H1 (cell line): ENCODE data around the gene DYRK1B. TPM values are rescaled to one million over a fixed set of nuclear protein-coding genes. Genes with fewer than 3 reads are reported as not detected.

Source experiments
- CTCF ChIA-PET: fragments of 300-600 bp; sonication (Branson Sonifier 250); formaldehyde crosslinking; loops from one replicate; lab custom pipeline; 2021; ENCODE audit not compliant: partially characterized antibody; lab: Charles Lee
- POLR2A ChIA-PET: fragments of 300-600 bp; sonication (Branson Sonifier 250); formaldehyde crosslinking; loops from one replicate; lab custom pipeline; 2021; ENCODE audit warnings: inconsistent platforms; ENCODE audit not compliant: partially characterized antibody; lab: Charles Lee
- DNase-seq, 2 experiments: peaks; one replicate each; pipeline versions ENCODE4 v3.0.0 to v3.0.0-alpha.2; 2010 to 2022; ENCODE audit warnings: low spot score in 2 of 2, low read depth in 1 of 2, mixed read lengths in 1 of 2
- FAIRE-seq: peaks from 2 replicates; lab custom pipeline; 2011; peaks lifted over from hg19 to GRCh38; lab: Jason Lieb, UNC
- H2AFZ ChIP-seq: 2 replicates; pipeline ENCODE4 v1.8.1; 2012; ENCODE audit warnings: low read length, inconsistent platforms
- H2AK5ac ChIP-seq: 2 replicates; pipeline ENCODE4 v1.6.1; 2013; ENCODE audit warnings: low read depth, low read length
- H2BK120ac ChIP-seq: replicated peaks from 2 replicates; pipeline ENCODE3; 2013; ENCODE audit warnings: low read depth, low read length, inconsistent platforms
- H2BK12ac ChIP-seq: 2 replicates; pipeline ENCODE4 v1.6.1; 2013; ENCODE audit warnings: low read depth, low read length
- H2BK15ac ChIP-seq: 2 replicates; pipeline ENCODE4 v1.6.1; 2013; ENCODE audit warnings: low read length
- H2BK20ac ChIP-seq: 2 replicates; pipeline ENCODE4 v1.6.1; 2013; ENCODE audit warnings: low read length
- H2BK5ac ChIP-seq: 2 replicates; pipeline ENCODE4 v1.6.1; 2013; ENCODE audit warnings: low read depth, low read length
- H3K14ac ChIP-seq: 2 replicates; pipeline ENCODE4 v1.6.1; 2013; ENCODE audit warnings: inconsistent platforms; ENCODE audit not compliant: insufficient read length
- H3K18ac ChIP-seq: 2 replicates; pipeline ENCODE4 v1.6.1; 2013; ENCODE audit warnings: low read length; ENCODE audit errors: extremely low read depth
- H3K23ac ChIP-seq: 2 replicates; pipeline ENCODE4 v1.6.1; 2013; ENCODE audit warnings: inconsistent platforms; ENCODE audit not compliant: insufficient read length
- H3K23me2 ChIP-seq: 2 replicates; pipeline ENCODE4 v1.6.1; 2013; ENCODE audit warnings: low read depth, low read length
- H3K27ac ChIP-seq: 2 replicates; pipeline ENCODE4 v1.6.1; 2011; ENCODE audit warnings: low read depth, low read length, inconsistent platforms
- H3K27me3 ChIP-seq, 4 experiments: replicated peaks in 1 of 4; 1 replicate in 1 of 4; 2 replicates in 3 of 4; pipeline versions ENCODE4 v1.6.1 to v1.8.1; 2011 to 2013; ENCODE audit warnings: low read length in 3 of 4, mild to moderate bottlenecking in 3 of 4, inconsistent platforms in 2 of 4, mixed read lengths in 2 of 4, moderate library complexity in 1 of 4; ENCODE audit not compliant: control insufficient read depth in 3 of 4, insufficient read depth in 3 of 4; ENCODE audit errors: extremely low read depth in 1 of 4
- H3K36me3 ChIP-seq, 4 experiments: 2 replicates each; pipeline versions ENCODE4 v1.6.1 to v1.8.1; 2011 to 2013; ENCODE audit warnings: mild to moderate bottlenecking in 4 of 4, low read length in 3 of 4, moderate library complexity in 2 of 4, control low read depth in 1 of 4, inconsistent platforms in 1 of 4; ENCODE audit not compliant: insufficient read depth in 4 of 4, control insufficient read depth in 2 of 4
- H3K4ac ChIP-seq: replicated peaks from 2 replicates; pipeline ENCODE3; 2013; ENCODE audit warnings: low read length, low read depth, mixed read lengths, inconsistent platforms; ENCODE audit not compliant: insufficient read length
- H3K4me1 ChIP-seq, 4 experiments: replicated peaks in 1 of 4; 1 replicate in 1 of 4; 2 replicates in 3 of 4; pipeline versions ENCODE4 v1.6.1 to v1.8.1; 2011 to 2013; ENCODE audit warnings: low read length in 3 of 4, inconsistent platforms in 2 of 4, mixed read lengths in 1 of 4; ENCODE audit not compliant: insufficient read depth in 4 of 4, control insufficient read depth in 3 of 4
- H3K4me2 ChIP-seq, 2 experiments: 2 replicates each; pipeline versions ENCODE4 v1.6.1 to v1.8.1; 2011 to 2013; ENCODE audit warnings: low read depth in 2 of 2, low read length in 2 of 2, control low read depth in 1 of 2, inconsistent platforms in 1 of 2, mild to moderate bottlenecking in 1 of 2; ENCODE audit not compliant: insufficient read depth in 1 of 2
- H3K4me3 ChIP-seq, 4 experiments: fragments of 200-600, 300-600 bp in 1 of 4; sonication (generic), shearing (Covaris generic), sonication (Bioruptor Twin) in 1 of 4; 2 replicates each; pipeline versions ENCODE4 v1.5.1 to v1.8.1; 2011 to 2016; ENCODE audit warnings: low read length in 4 of 4, low read depth in 3 of 4, control low read depth in 2 of 4, inconsistent platforms in 2 of 4, mild to moderate bottlenecking in 2 of 4, mixed read lengths in 1 of 4, moderate library complexity in 1 of 4; ENCODE audit not compliant: insufficient read depth in 2 of 4; ENCODE audit errors: extremely low read depth in 1 of 4
- H3K56ac ChIP-seq: replicated peaks from 2 replicates; pipeline ENCODE3; 2013; ENCODE audit warnings: low read depth, mild to moderate bottlenecking, mixed read lengths, low read length, inconsistent platforms; ENCODE audit not compliant: insufficient read length
- H3K79me1 ChIP-seq: 2 replicates; pipeline ENCODE4 v1.6.1; 2013; ENCODE audit warnings: low read depth, low read length, control low read depth
- H3K79me2 ChIP-seq, 2 experiments: 2 replicates each; pipeline versions ENCODE4 v1.6.1 to v1.8.1; 2012 to 2013; ENCODE audit warnings: low read length in 2 of 2, mild to moderate bottlenecking in 2 of 2, inconsistent platforms in 1 of 2; ENCODE audit not compliant: insufficient read depth in 2 of 2, control insufficient read depth in 1 of 2
- H3K9ac ChIP-seq, 4 experiments: replicated peaks in 1 of 4; 1 replicate in 1 of 4; 2 replicates in 3 of 4; pipeline versions ENCODE4 v1.6.1 to v1.8.1; 2011 to 2013; ENCODE audit warnings: low read depth in 3 of 4, low read length in 3 of 4, control low read depth in 2 of 4, mild to moderate bottlenecking in 2 of 4, moderate library complexity in 2 of 4, inconsistent platforms in 1 of 4; ENCODE audit errors: extremely low read depth in 1 of 4
- H3K9me3 ChIP-seq, 2 experiments: 2 replicates each; pipeline versions ENCODE4 v1.6.1 to v1.8.1; 2012 to 2013; ENCODE audit warnings: mild to moderate bottlenecking in 2 of 2, moderate library complexity in 2 of 2, control low read depth in 1 of 2, inconsistent platforms in 1 of 2, low read depth in 1 of 2, low read length in 1 of 2, mixed read lengths in 1 of 2; ENCODE audit not compliant: insufficient read depth in 2 of 2
- H4K20me1 ChIP-seq, 2 experiments: replicated peaks in 1 of 2; 2 replicates each; pipeline versions ENCODE3 to v1.8.1; 2011 to 2013; ENCODE audit warnings: inconsistent platforms in 2 of 2, low read length in 2 of 2, mild to moderate bottlenecking in 1 of 2; ENCODE audit not compliant: insufficient read depth in 2 of 2, control insufficient read depth in 1 of 2
- H4K5ac ChIP-seq: 2 replicates; pipeline ENCODE4 v1.6.1; 2013; ENCODE audit warnings: low read length, low read depth, mixed read lengths, inconsistent platforms; ENCODE audit not compliant: insufficient read length
- H4K8ac ChIP-seq: 2 replicates; pipeline ENCODE4 v1.8.0; 2013; ENCODE audit warnings: mild to moderate bottlenecking, moderate library complexity, low read length, inconsistent platforms; ENCODE audit not compliant: insufficient read depth; ENCODE audit errors: extremely low read depth
- H4K91ac ChIP-seq: replicated peaks from 2 replicates; pipeline ENCODE3; 2013; ENCODE audit warnings: low read length, mixed read lengths, inconsistent platforms; ENCODE audit not compliant: insufficient read length
- BCL11A ChIP-seq, 2 experiments: IDR thresholded peaks; one replicate each; pipeline ENCODE4 v1.6.1; 2011; ENCODE audit warnings: low read depth in 2 of 2, low read length in 2 of 2, mild to moderate bottlenecking in 2 of 2
- BRCA1 ChIP-seq: IDR thresholded peaks from 2 replicates; pipeline ENCODE4 v1.6.1; 2012; ENCODE audit warnings: low read depth, low read length, improper control_type of control experiment
- CBX5 ChIP-seq: fragments of 300-800, 300-1000 bp; sonication (generic); IDR thresholded peaks from 2 replicates; pipeline ENCODE4 v1.7.1; 2016; ENCODE audit warnings: antibody characterized with exemption, low read length, low read depth
- CEBPB ChIP-seq: IDR thresholded peaks from 2 replicates; pipeline ENCODE4 v1.6.1; 2012; ENCODE audit warnings: low read depth, low read length
- CHD1 ChIP-seq: IDR thresholded peaks from 2 replicates; pipeline ENCODE4 v1.6.1; 2012; ENCODE audit warnings: low read depth, low read length, improper control_type of control experiment
- EZH2 ChIP-seq: fragments of 200-600 bp; sonication (generic); IDR thresholded peaks from 2 replicates; pipeline ENCODE4 v1.7.1; 2012; ENCODE audit warnings: low read depth, mild to moderate bottlenecking, moderate library complexity, low read length, inconsistent platforms; ENCODE audit not compliant: severe bottlenecking
- MAX ChIP-seq: IDR thresholded peaks from 2 replicates; pipeline ENCODE4 v1.6.1; 2012; ENCODE audit warnings: inconsistent platforms
- PHF8 ChIP-seq: fragments of 200-600 bp; sonication (generic); conservative IDR thresholded peaks from 2 replicates; pipeline ENCODE4 v1.7.1; 2012; ENCODE audit warnings: low read depth, mild to moderate bottlenecking, inconsistent platforms, low read length, moderate library complexity
- POLR2AphosphoS5 ChIP-seq: IDR thresholded peaks from 2 replicates; pipeline ENCODE4 v1.6.1; 2011; ENCODE audit warnings: low read depth, low read length
- POU5F1 ChIP-seq: IDR thresholded peaks from 2 replicates; pipeline ENCODE4 v1.6.1; 2011; ENCODE audit warnings: low read depth, mild to moderate bottlenecking, low read length, moderate library complexity
- SRF ChIP-seq: IDR thresholded peaks from 2 replicates; pipeline ENCODE4 v1.6.1; 2011; ENCODE audit warnings: mild to moderate bottlenecking, low read depth, low read length, moderate library complexity
- TAF1 ChIP-seq: IDR thresholded peaks from 2 replicates; pipeline ENCODE4 v1.6.1; 2011; ENCODE audit warnings: mild to moderate bottlenecking, low read depth, low read length
- TCF12 ChIP-seq: IDR thresholded peaks from 2 replicates; pipeline ENCODE4 v1.6.1; 2011; ENCODE audit warnings: low read depth, mild to moderate bottlenecking, low read length
- TEAD4 ChIP-seq: IDR thresholded peaks from 2 replicates; pipeline ENCODE4 v1.6.1; 2012; ENCODE audit warnings: low read depth, low read length, inconsistent platforms, mixed read lengths
- ZNF274 ChIP-seq: IDR thresholded peaks from 2 replicates; pipeline ENCODE4 v1.7.0; 2012; ENCODE audit warnings: low read length, borderline replicate concordance; ENCODE audit errors: extremely low read depth
- WGBS, 2 experiments: shearing (Covaris generic) in 1 of 2; methylation state at CpG; one replicate each; pipeline versions ENCODE4 v1.1.6 to v1.1.7; 2013 to 2015; ENCODE audit warnings: low lambda C conversion rate in 2 of 2, mixed read lengths in 2 of 2, inconsistent platforms in 1 of 2, low coverage in 1 of 2, missing lambda C conversion rate in 1 of 2; ENCODE audit not compliant: insufficient replicate concordance in 2 of 2, insufficient coverage in 1 of 2, insufficient read length in 1 of 2; ENCODE audit errors: extremely low coverage in 1 of 2, missing lambda C conversion rate in 1 of 2; 5-methylcytosine and 5-hydroxymethylcytosine counted together
- polyA plus RNA-seq, 7 experiments: library from polyadenylated mRNA; depleted of rRNA in 3 of 7; stranded (reverse) in 5 of 7; unstranded in 2 of 7; fragments of >200 nt in 5 of 7; fragments of 200-250 nt in 2 of 7; gene quantifications; 1 replicate in 5 of 7; 2 replicates in 1 of 7; 4 replicates in 1 of 7; pipeline versions ENCODE4 v1.2.1 to v1.2.3, GENCODE V29; 2011 to 2013; ENCODE audit warnings: missing spikeins in 2 of 7, mixed read lengths in 2 of 7
- total RNA-seq: library from RNA; stranded (reverse); fragmentation: NEBNext Ultra II Directional; extraction: Animal tissue kit (Norgen Biotek cat#: 25700); gene quantifications from 2 replicates; pipeline ENCODE4 v1.2.1, GENCODE V29; 2021

Gene DYRK1B
- total and polyA plus RNA-seq, 2 of the 8 experiments (the other 6 are each of a cell fraction or from before 2014, with no cell fraction given), result 6.9 to 14.8 TPM

- H2AFZ ChIP-seq, result no peak overlapping the region
- no peak overlapping the region for H4K5ac ChIP-seq
- H3K79me2 ChIP-seq, result no peaks in the 10 kb centered on the region
- no peak overlapping the region for H2BK120ac ChIP-seq
- no peak overlapping the region for H2BK20ac ChIP-seq
- no peak overlapping the region for H2AK5ac ChIP-seq
- no peak overlapping the region for H3K4me2 ChIP-seq
- H3K4me3 ChIP-seq, result no peak overlapping the region
- no peak overlapping the region for H3K23ac ChIP-seq
- H3K36me3 ChIP-seq, result no peaks in the 10 kb centered on the region
- no peak overlapping the region for H3K14ac ChIP-seq
- no peaks in the 10 kb centered on the region for H3K79me1 ChIP-seq
- no peak overlapping the region for H3K27ac ChIP-seq
- no peak overlapping the region for H3K9ac ChIP-seq
- POLR2A ChIA-PET, result interaction anchor here (0.8 to 2.3 kb wide), 3 partner anchors 10 to 29 kb away, joined by 3 to 8 read pairs (median 4); partner anchors contain the start of gene DYRK1B
- H2BK5ac ChIP-seq, result no peak overlapping the region
- H3K23me2 ChIP-seq, result no peaks in the 10 kb centered on the region; the same call in 1 of the 2 replicates
- H4K91ac ChIP-seq, result no peak overlapping the region
- no peak overlapping the region for H3K4ac ChIP-seq
- peaks cover 0 to 2% (median 0%) of the 10 kb centered on the region in 4 experiments; a peak in 1 of 7 replicates for H3K27me3 ChIP-seq
- no peak overlapping the region for H4K8ac ChIP-seq
- H3K4me1 ChIP-seq, result peaks cover 0 to 8% (median 0%) of the 10 kb centered on the region in 4 experiments; a peak in 4 of 7 replicates
- no peak for FAIRE-seq
- H4K20me1 ChIP-seq, result no peaks in the 10 kb centered on the region
- H3K18ac ChIP-seq, result no peak overlapping the region
- H2BK12ac ChIP-seq, result no peak overlapping the region
- CTCF ChIA-PET, result interaction anchor here (0.7 to 10.5 kb wide), 6 partner anchors 9 to 1662 kb away, joined by 3 to 75 read pairs (median 4); no protein-coding TSS in a partner anchor
- H3K9me3 ChIP-seq, result 0 out of 4 replicates have a peak, but pooled peaks cover 0 to 3% of the 10 kb centered on the region in 2 experiments
- WGBS, 2 experiments, result 100% methylated on average over 5 of the region's 5 CpGs; no CpG with 5 or more reads in 1 of the 2 experiments
- no peak for DNase-seq
- no peak overlapping the region for H3K56ac ChIP-seq
- H2BK15ac ChIP-seq, result no peak overlapping the region
- TF ChIP-seq EZH2 (no peak), SRF (no peak), CEBPB (no peak), CBX5 (no peak), POLR2AphosphoS5 (no peak), POU5F1 (no peak), TCF12 (no peak), CHD1 (no peak), ZNF274 (no peak), BCL11A (IDR thresholded peaks at IDR 0.05; ENCODE audit: low read depth in 2 of 2, low read length in 2 of 2) (no peak), MAX (no peak), BRCA1 (no peak), PHF8 (no peak), TAF1 (no peak), TEAD4 (no peak)
These were observed 28.9 kb downstream of the DYRK1B start for GRCh38 chr19:39805104-39805503.
